ENCODE data around the gene ADCK1. TPM values are rescaled to one million over a fixed set of nuclear protein-coding genes. Genes with fewer than 3 reads are reported as not detected.
A peak's percentile ranks its signal among the peaks of the same experiment; 100 is the strongest.
"Not testable (repeated sequence)": the region's sequence is repeated elsewhere in the genome, so short reads cannot be mapped to it uniquely, and the experiment has no call there.

ADCK1 gene
- total and polyA plus RNA-seq, 4 donors: 5.7 to 8.8 (median 7.0) TPM

DNA sequence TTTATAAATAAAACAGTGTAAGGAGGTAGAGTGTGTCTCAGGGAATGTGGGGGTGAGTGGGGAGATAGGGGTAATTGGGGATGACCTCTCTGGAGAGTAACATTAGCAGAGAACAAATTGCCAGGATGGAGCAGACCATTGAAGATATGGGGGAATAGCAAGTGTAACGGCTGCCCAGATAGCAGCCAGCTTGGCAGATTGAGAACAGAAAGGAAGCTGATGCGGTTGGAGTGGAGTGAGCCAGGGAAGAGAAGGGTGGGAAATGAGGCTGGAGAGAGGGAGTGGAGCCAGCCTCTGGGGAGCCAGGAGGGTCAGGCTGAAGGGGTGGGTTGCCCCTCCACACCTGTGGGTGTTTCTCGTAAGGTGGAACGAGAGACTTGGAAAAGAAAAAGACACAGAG, 5.6 kb upstream of the ADCK1 start:
- no peak overlapping the region for H3K9ac ChIP-seq (ENCODE audit: insufficient read depth in 1 of 2, low read length in 2 of 2)
- no peak for DNase-seq
- no peaks in the 10 kb centered on the region for H3K4me1 ChIP-seq (ENCODE audit: control insufficient read depth in 5 of 5, insufficient read depth in 5 of 5, low read length in 5 of 5)
- TF ChIP-seq, protein P1, sequence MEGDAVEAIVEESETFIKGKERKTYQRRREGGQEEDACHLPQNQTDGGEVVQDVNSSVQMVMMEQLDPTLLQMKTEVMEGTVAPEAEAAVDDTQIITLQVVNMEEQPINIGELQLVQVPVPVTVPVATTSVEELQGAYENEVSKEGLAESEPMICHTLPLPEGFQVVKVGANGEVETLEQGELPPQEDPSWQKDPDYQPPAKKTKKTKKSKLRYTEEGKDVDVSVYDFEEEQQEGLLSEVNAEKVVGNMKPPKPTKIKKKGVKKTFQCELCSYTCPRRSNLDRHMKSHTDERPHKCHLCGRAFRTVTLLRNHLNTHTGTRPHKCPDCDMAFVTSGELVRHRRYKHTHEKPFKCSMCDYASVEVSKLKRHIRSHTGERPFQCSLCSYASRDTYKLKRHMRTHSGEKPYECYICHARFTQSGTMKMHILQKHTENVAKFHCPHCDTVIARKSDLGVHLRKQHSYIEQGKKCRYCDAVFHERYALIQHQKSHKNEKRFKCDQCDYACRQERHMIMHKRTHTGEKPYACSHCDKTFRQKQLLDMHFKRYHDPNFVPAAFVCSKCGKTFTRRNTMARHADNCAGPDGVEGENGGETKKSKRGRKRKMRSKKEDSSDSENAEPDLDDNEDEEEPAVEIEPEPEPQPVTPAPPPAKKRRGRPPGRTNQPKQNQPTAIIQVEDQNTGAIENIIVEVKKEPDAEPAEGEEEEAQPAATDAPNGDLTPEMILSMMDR (IDR thresholded peaks at IDR 0.05; ENCODE audit: control extremely low read depth, extremely low read depth): no peak
- no peaks in the 10 kb centered on the region for H3K36me3 ChIP-seq (ENCODE audit: control insufficient read depth in 4 of 4, insufficient read depth in 4 of 4, low read length in 4 of 4)
- ATAC-seq (ENCODE audit: insufficient read depth, low FRiP score): no peak
- no peaks in the 10 kb centered on the region for H3K9me3 ChIP-seq (ENCODE audit: control insufficient read depth in 4 of 4, insufficient read depth in 3 of 4, low read length in 3 of 4)
- H3K4me3 ChIP-seq: no peak overlapping the region
- no peaks in the 10 kb centered on the region for H3K27me3 ChIP-seq (ENCODE audit: control insufficient read depth in 3 of 3, insufficient read depth in 3 of 3, low read length in 2 of 3)
- no peak overlapping the region for H3K27ac ChIP-seq (ENCODE audit: low read depth in 1 of 2, low read length in 1 of 2)
- 77 to 82% methylated on average over 4 of the region's 4 CpGs for WGBS, 2 donors

DNA sequence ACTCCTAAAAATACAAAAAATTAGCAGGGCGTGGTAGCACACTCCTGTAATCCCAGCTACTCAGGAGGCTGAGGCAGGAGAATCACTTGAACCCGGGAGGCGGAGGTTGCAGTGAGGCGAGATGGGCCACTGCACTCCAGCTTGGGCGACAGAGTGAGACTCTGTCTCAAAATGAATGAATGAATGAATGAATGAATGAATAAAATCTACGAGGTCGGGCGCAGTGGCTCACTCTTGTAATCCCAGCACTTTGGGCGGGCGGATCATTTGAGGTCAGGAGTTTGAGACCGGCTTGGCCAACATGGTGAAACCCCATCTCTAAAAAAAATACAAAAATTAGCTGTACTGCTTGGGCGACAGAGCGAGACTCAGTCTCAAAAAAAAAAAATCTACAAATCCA, 453 bp upstream of the ADCK1 start:
- H3K9me3 ChIP-seq (ENCODE audit: control insufficient read depth in 4 of 4, insufficient read depth in 3 of 4, low read length in 3 of 4); H3K4me3 ChIP-seq; H3K36me3 ChIP-seq (ENCODE audit: control insufficient read depth in 4 of 4, insufficient read depth in 4 of 4, low read length in 4 of 4); DNase-seq; H3K27me3 ChIP-seq (ENCODE audit: control insufficient read depth in 3 of 3, insufficient read depth in 3 of 3, low read length in 2 of 3); ATAC-seq (ENCODE audit: insufficient read depth, low FRiP score); H3K4me1 ChIP-seq (ENCODE audit: control insufficient read depth in 5 of 5, insufficient read depth in 5 of 5, low read length in 5 of 5): not testable (repeated sequence)
- WGBS, 2 donors: 75% methylated on average over 13 of the region's 13 CpGs
- H3K27ac ChIP-seq (ENCODE audit: low read depth in 1 of 2, low read length in 1 of 2): peak overlapping the region in 1 of 2 donors; percentile 92
- peak overlapping the region in 1 of 2 donors; percentile 55 for H3K9ac ChIP-seq (ENCODE audit: insufficient read depth in 1 of 2, low read length in 2 of 2)

DNA sequence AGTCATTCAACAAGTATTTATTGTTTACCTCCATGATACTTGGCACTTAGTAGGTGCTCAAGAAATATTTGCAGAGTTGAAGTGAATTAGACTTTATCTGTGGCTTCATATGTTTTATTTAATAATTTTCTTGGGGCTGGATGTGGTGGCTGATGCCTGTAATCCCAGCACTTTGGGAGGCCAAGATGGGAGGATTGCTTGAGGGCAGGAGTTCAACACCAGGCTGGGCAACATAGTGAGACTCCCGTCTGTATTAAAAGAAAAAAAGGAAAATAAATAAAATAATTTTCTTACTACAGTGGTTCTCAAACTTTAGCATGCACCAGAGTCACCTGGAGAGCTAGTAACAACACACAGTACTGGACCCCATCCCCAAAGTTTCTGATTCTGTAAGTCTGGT, 905 bp downstream of the ADCK1 start:
- H3K9ac ChIP-seq (ENCODE audit: insufficient read depth in 1 of 2, low read length in 2 of 2): no peak overlapping the region
- no peak overlapping the region for H3K4me3 ChIP-seq
- H3K36me3 ChIP-seq (ENCODE audit: control insufficient read depth in 4 of 4, insufficient read depth in 4 of 4, low read length in 4 of 4): no peaks in the 10 kb centered on the region
- no peak for ATAC-seq (ENCODE audit: insufficient read depth, low FRiP score)
- no peaks in the 10 kb centered on the region for H3K27me3 ChIP-seq (ENCODE audit: control insufficient read depth in 3 of 3, insufficient read depth in 3 of 3, low read length in 2 of 3)
- 82 to 100% methylated on average over 1 of the region's 1 CpG for WGBS, 2 donors
- H3K27ac ChIP-seq (ENCODE audit: low read depth in 1 of 2, low read length in 1 of 2): peak overlapping the region; percentile 92 to 97
- peak in 1 of 3 donors; percentile 9 for DNase-seq
- no peaks in the 10 kb centered on the region for H3K9me3 ChIP-seq (ENCODE audit: control insufficient read depth in 4 of 4, insufficient read depth in 3 of 4, low read length in 3 of 4)
- H3K4me1 ChIP-seq (ENCODE audit: control insufficient read depth in 5 of 5, insufficient read depth in 5 of 5, low read length in 5 of 5): peaks cover 0 to 4% (median 0%) of the 10 kb centered on the region in 5 donors
- TF ChIP-seq, protein P1 (IDR thresholded peaks at IDR 0.05; ENCODE audit: control extremely low read depth, extremely low read depth): no peak

- ATAC-seq (ENCODE audit: insufficient read depth, low FRiP score): no peak
- peaks cover 0 to 4% (median 0%) of the 10 kb centered on the region in 5 donors for H3K4me1 ChIP-seq (ENCODE audit: control insufficient read depth in 5 of 5, insufficient read depth in 5 of 5, low read length in 5 of 5)
- H3K36me3 ChIP-seq (ENCODE audit: control insufficient read depth in 4 of 4, insufficient read depth in 4 of 4, low read length in 4 of 4): no peaks in the 10 kb centered on the region
- H3K9ac ChIP-seq (ENCODE audit: insufficient read depth in 1 of 2, low read length in 2 of 2): no peak overlapping the region
- TF ChIP-seq, protein P1 (IDR thresholded peaks at IDR 0.05; ENCODE audit: control extremely low read depth, extremely low read depth): no peak
- DNase-seq: no peak
- H3K4me3 ChIP-seq: no peak overlapping the region
- H3K27me3 ChIP-seq (ENCODE audit: control insufficient read depth in 3 of 3, insufficient read depth in 3 of 3, low read length in 2 of 3): no peaks in the 10 kb centered on the region
- H3K9me3 ChIP-seq (ENCODE audit: control insufficient read depth in 4 of 4, insufficient read depth in 3 of 4, low read length in 3 of 4): no peaks in the 10 kb centered on the region
- WGBS, 2 donors: 62 to 68% methylated on average over 6 of the region's 6 CpGs
- H3K27ac ChIP-seq (ENCODE audit: low read depth in 1 of 2, low read length in 1 of 2): no peak overlapping the region
Measured at GRCh38 chr14:77804592-77804991, 4.7 kb downstream of the ADCK1 start.

Data from lung (tissue), 12 donors.